Islet of Langerhans (tissue), 1 donor: ENCODE results near the gene EGFR.

Experiments
- FAIRE-seq: peaks from one replicate; lab custom pipeline; 2011; peaks lifted over from hg19 to GRCh38; lab: Jason Lieb, UNC

EGFR gene

DNA sequence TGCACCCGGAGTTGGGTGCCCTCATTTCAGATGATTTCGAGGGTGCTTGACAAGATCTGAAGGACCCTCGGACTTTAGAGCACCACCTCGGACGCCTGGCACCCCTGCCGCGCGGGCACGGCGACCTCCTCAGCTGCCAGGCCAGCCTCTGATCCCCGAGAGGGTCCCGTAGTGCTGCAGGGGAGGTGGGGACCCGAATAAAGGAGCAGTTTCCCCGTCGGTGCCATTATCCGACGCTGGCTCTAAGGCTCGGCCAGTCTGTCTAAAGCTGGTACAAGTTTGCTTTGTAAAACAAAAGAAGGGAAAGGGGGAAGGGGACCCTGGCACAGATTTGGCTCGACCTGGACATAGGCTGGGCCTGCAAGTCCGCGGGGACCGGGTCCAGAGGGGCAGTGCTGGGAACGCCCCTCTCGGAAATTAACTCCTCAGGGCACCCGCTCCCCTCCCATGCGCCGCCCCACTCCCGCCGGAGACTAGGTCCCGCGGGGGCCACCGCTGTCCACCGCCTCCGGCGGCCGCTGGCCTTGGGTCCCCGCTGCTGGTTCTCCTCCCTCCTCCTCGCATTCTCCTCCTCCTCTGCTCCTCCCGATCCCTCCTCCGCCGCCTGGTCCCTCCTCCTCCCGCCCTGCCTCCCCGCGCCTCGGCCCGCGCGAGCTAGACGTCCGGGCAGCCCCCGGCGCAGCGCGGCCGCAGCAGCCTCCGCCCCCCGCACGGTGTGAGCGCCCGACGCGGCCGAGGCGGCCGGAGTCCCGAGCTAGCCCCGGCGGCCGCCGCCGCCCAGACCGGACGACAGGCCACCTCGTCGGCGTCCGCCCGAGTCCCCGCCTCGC is at the start of gene EGFR:
Gene EGFR (plus strand): TSS at position 657 of the 830 bp plus-strand sequence. CDS start 261 bp downstream, outside the sequence.
- FAIRE-seq: no peak

- no peak for FAIRE-seq
These were observed 49.4 kb upstream of the EGFR start for GRCh38 chr7:54969208-54969967.

- no peak for FAIRE-seq
These were observed 46.0 kb upstream of the EGFR start for GRCh38 chr7:54972733-54973294.

DNA sequence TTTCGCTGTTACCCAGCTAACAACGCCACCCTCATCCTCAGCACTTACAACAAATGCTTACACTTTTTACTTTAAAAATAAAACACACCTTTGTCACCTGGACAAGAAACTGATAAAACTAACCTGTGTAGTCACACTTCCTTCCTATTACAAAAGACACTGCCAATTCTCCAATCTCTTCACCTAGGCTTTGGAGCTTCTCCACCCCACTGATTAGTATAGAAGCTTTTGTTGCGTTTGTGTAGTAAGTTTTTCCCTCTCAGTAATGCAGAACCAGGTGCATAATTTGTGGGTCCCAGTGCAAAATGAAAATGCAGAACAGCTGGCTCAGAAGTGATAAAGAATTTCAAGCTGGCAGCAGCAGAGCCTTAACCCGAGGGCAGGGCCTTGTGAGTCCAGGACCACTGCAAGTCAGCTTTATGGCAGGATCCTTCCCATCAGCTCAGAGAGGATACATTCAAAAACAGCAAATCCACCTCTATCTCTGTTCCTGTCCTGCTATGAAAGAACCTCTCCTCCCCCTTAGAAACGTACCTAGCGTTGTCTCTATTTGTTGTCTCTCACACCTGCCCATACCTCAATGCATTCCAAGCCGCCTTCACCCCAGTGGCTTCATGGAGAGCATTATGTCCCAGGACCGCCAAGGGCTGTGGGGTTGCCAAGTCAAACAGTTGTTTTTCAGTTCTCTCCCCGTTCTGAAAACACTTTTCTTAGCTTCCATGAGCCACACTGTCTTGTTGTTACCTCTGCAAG is 40.3 kb upstream of the EGFR start:
- no peak for FAIRE-seq

- FAIRE-seq: no peak
These were observed 38.3 kb upstream of the EGFR start for GRCh38 chr7:54980521-54980920.

DNA sequence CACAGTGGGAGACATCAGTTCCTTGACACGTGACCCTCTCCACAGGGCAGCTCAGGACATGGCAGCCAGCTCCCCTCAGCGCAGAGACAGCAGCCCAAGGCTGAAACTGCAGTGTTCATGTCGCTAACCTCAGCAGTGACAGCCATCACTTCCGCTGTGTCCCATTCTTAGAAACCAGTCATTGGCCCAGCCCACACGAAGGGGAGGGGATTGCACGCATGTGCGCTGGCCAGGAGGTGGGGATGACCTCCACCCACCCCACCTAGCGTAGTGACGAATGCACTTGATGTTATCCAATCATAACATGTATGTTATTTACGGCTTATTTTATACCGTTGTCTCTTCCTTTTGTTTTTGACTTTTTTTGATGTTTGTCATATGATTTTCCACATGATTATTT is 36.9 kb upstream of the EGFR start:
- FAIRE-seq: no peak

DNA sequence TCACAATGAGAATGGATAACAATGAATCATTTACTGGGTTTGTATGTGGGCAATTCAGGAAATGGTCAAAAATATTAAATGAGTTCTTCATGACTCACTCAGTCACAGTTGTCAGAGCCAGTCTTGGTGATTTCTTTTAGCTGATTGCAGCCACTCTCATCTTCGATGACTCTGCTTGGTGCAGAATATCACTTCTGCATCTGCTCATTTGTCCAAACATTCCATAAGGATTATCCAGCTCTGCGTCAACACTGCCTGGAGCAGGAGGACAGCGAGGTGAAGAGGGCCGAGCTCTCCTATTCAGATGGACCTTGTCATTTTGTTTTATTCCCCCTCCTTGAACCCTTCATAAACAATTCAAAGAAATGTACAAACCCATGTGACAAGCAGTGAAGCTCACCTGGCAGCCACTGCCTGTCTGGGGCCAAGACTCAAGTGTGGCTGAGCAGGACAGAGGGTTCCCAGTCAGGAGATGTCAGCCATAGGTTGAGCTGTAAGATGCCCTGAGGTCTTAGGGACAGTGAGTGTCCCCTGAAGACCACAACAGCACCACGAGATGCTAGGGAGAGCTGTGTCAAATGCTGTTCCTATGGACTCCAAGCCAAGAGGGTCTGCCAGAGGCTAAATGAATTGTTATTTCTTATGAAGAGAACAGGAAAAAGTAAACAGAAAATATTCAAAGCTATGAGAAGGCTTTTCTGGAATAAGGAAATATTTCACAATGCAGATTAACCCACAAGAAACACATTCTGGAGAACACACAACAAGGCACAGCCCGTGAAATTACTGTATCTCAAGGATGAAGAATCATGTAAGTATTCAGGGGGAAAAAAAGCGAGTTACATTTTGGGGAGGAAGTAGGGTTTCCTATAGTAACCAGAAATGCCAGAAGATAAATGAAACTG is 33.1 kb upstream of the EGFR start:
- no peak for FAIRE-seq

- no peak for FAIRE-seq
These were observed 32.1 kb upstream of the EGFR start for GRCh38 chr7:54986716-54987115.

- FAIRE-seq: no peak
These were observed 31.0 kb upstream of the EGFR start for GRCh38 chr7:54987772-54988171.

DNA sequence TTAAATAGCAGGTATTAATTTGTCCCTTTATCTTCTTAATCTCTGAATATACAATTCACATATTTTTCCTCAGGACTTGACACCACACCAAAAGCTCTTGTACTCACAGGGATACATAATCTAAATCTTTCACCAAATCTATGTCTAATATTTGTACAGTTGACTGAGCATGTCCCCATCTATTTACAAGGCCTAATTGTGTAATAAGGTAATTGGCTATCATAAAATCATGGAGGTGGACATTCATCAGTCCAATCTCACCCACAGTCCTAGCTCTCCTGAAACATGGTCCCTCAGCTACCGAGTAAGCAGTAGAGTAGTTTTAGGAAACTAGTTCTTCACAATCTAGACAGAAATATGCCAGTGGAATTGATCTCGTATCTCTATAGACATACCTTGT is 30.3 kb upstream of the EGFR start:
- no peak for FAIRE-seq

DNA sequence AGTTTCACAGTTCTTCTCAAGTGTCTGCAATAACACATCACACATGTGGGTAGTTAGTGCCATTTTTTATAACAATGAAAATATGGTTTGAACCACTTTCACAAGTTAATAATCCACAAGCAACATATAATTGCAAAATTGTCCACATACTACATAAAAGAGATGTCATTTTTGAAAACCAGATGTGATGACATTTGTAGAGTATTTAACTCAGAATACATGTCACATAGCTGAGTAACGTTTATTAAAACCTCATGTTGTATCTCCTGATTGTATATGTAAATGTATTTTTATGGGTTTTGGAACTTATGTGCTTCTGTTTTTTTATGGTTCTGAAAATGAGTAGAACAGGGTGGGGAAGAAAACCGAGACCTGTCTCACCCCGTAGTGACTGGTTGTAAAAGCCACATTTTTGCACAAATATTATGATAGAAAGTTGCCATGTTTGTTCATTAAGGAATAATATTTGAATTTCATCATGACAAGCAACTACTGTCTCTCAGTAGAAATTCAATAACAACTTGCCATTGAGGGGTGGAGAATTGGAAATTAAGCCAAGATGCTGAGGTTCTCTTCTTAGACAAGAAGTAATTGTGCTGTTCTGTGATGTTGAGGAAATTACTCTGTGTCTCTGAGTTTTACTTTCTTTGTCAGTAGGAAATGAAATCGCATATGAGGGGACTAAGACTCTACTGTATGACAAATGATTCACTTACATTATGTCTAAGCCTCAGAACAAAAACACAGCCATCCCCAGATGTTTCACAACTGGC is 29.2 kb upstream of the EGFR start:
- FAIRE-seq: no peak

GRCh38 chr7:54991341-54991740 is 27.5 kb upstream of the EGFR start:
- no peak for FAIRE-seq

DNA sequence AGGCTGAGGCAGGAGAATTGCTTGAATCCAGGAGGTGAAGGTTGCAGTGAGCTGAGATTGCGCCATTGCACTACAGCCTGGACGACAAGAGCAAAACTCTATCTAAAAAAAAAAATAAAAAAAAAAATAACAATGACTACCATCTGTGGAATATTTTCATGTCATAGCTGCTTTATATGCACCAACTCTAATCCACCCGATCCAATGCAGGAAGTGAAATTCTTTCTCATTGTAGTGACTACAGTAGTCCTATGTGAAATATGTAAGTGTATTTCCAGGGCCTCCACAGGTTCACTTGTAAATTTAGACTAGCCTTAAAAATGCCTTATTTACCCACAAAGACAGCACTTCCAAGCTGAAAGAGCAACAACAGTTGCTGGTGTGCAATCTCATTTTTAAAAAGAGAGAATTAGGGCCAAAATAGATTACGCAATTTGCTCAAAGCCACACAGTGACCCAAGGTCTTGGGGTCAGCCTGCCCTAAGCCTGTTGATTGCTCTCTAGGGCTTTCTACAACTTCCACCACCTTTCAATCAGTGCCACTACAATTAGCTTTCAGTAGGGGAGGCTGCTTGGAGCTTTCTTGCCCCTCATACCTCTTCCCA is 25.8 kb upstream of the EGFR start:
- FAIRE-seq: no peak

DNA sequence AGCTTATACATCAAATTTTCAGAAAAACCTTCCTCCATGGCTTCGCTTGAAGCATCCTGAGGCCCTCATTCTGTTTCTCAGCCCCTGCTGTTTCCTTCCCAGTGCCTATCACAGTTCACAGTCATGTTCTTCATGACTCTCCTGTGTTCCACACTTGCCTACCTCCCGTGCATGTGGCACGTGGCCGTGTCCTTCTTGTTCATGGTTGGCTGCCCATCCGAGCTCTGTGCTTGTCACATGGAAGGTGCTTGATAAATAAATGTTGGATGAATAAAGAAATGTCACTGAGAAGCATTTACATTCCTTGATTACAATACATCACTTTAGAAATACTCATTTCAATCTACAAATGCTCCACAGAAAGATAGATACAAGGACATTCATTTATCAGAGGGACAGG is 23.7 kb upstream of the EGFR start:
- FAIRE-seq: no peak

- no peak for FAIRE-seq
These were observed 23.0 kb upstream of the EGFR start for GRCh38 chr7:54995610-54996363.

DNA sequence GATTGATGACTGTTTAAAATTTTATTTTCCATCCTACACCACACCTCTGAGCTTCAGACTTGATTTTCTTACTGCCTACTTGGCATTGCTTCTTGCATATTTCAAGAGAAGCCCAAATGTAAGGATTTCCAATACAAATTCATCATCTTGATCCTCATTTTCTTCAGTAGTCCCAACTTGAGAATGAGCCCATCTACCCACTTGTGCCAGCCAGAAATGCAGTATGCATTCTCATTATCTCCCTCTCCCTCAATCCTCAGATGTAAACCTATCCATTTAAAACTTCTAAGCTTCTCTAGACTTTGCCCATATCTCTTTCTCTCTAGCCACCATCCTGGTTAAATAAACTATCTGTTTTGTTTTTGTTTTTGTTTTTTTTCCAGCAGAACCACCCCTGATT is 22.4 kb upstream of the EGFR start:
- no peak for FAIRE-seq

- FAIRE-seq: no peak
These were observed 14.2 kb upstream of the EGFR start for GRCh38 chr7:55004579-55004978.

DNA sequence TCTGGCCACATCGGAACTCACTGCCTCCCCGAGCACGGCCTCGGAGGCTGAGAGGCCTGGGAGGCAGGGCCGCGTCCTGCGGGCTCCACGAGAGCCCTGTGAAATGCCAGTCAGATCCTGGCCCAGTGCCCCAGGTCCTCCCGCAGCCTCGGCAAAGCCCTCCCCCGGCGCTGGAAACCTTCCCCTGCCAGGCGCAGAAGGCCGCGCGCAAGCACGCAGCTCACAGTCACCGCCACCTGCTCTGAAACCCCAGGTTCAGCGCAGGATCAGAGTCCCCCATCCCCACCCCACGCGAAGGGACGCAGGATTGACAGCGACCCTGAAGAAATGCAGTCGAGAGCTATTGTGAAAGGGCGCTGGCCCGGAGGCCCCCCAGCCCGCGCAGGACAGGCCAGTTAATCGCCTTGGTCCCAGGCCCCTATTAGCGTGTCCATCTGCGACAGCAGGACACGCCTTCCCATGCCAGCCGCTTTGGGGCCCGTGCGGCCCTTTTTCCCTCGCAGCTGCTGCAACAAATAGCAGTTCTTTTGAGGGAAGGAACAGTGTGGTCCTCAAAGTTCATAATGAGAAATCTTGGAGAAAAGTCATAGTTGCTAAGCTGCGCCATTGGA is 13.5 kb upstream of the EGFR start:
- FAIRE-seq: no peak

GRCh38 chr7:55006499-55006898 is 12.3 kb upstream of the EGFR start:
- no peak for FAIRE-seq
